ENCODE measurements around the gene AUP1.

DNA sequence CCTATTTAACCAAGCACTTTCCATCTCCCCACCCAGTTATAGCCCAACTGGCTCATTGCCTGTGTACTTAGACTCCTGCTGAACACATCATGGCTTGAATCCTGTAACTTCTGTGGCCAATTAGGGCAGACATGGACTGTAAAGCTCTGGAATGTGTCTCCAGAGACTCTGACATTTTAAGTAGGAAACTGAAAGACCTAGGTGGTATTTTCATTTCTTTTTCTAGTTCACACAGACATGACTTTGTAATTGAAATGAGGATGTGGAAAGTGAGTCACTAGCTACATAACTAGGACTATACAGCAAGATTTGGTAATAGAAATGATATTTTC is 37.2 kb upstream of the AUP1 start:
- TF ChIP-seq, protein P1, sequence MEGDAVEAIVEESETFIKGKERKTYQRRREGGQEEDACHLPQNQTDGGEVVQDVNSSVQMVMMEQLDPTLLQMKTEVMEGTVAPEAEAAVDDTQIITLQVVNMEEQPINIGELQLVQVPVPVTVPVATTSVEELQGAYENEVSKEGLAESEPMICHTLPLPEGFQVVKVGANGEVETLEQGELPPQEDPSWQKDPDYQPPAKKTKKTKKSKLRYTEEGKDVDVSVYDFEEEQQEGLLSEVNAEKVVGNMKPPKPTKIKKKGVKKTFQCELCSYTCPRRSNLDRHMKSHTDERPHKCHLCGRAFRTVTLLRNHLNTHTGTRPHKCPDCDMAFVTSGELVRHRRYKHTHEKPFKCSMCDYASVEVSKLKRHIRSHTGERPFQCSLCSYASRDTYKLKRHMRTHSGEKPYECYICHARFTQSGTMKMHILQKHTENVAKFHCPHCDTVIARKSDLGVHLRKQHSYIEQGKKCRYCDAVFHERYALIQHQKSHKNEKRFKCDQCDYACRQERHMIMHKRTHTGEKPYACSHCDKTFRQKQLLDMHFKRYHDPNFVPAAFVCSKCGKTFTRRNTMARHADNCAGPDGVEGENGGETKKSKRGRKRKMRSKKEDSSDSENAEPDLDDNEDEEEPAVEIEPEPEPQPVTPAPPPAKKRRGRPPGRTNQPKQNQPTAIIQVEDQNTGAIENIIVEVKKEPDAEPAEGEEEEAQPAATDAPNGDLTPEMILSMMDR (IDR thresholded peaks at IDR 0.05) = no peak
- TF ChIP-seq POLR2AphosphoS5 (IDR thresholded peaks at IDR 0.05) (no peak), POLR2A (IDR thresholded peaks at IDR 0.05) (no peak)

Measured in breast epithelium (tissue), 3 donors.